ENCODE measurements around the gene NAALADL2. TPM values are rescaled to one million over a fixed set of nuclear protein-coding genes. Genes with fewer than 3 reads are reported as not detected.

NAALADL2 gene
- total and polyA plus RNA-seq, 9 of the 15 experiments (the other 6 are each of a cell fraction or from before 2014, with no cell fraction given), result 0.29 to 1.1 (median 0.79) TPM; not detected in 1

- no TSS peak for BruUV-seq (replicated peaks)
- ATAC-seq (no peak), FAIRE-seq (no peak), DNase-seq (ENCODE audit: extremely low read depth in 1 of 4, low spot score in 3 of 4) (no peak)
- H2AFZ ChIP-seq (ENCODE audit: low read depth, low read length), result no peak overlapping the region
- no peaks in the 10 kb centered on the region for H3K4me1 ChIP-seq (replicated peaks in 1 of 2; ENCODE audit: control insufficient read depth in 2 of 2, insufficient read depth in 2 of 2, low read length in 2 of 2)
- no peaks in the 10 kb centered on the region for H3K9me3 ChIP-seq (replicated peaks; ENCODE audit: control insufficient read depth, insufficient read depth, low read depth, low read length)
- no peaks in the 10 kb centered on the region for H3K79me2 ChIP-seq (ENCODE audit: control insufficient read depth, insufficient read depth, low read length)
- intact Hi-C loops (cut with micrococcal nuclease) (no loop called here), in situ Hi-C loops (cut with MboI) (no loop called here)
- no peaks in the 10 kb centered on the region for H3K27me3 ChIP-seq (ENCODE audit: control insufficient read depth in 2 of 2, insufficient read depth in 2 of 2, low read length in 2 of 2)
- no peak overlapping the region for H3K4me3 ChIP-seq
- 2% methylated on average over 3 of the region's 3 CpGs for WGBS (ENCODE audit: insufficient coverage, low coverage, missing lambda C conversion rate)
- H3K9ac ChIP-seq (ENCODE audit: insufficient read depth in 1 of 2, low read depth in 2 of 2, low read length in 2 of 2), result no peak overlapping the region
- no peaks in the 10 kb centered on the region for H3K36me3 ChIP-seq (ENCODE audit: control insufficient read depth, insufficient read depth, low read length)
- no peaks in the 10 kb centered on the region for H3K9me1 ChIP-seq (ENCODE audit: control insufficient read depth, insufficient read depth, low read length)
- no peak for TF ChIP-seq THRA (IDR thresholded peaks at IDR 0.05)
- TF ChIP-seq ZC3H11A (IDR thresholded peaks at IDR 0.05; ENCODE audit: low read depth, low read length), result no peak
- ChIA-PET POLR2A (no interaction called here), CTCF (ENCODE audit: low intra/inter-chr PET ratio) (no interaction called here)
- H3K27ac ChIP-seq (ENCODE audit: extremely low read depth, low read depth, low read length), result no peak overlapping the region
- H3K4me2 ChIP-seq (ENCODE audit: insufficient read depth, low read length), result no peak overlapping the region
- H4K20me1 ChIP-seq (replicated peaks; ENCODE audit: control insufficient read depth, insufficient read depth, low read length), result no peaks in the 10 kb centered on the region
Observed at GRCh38 chr3:175386630-175387029, 527.5 kb downstream of the NAALADL2 start.

GRCh38 chr3:175389560-175389959, 530.4 kb downstream of the NAALADL2 start:
- WGBS (ENCODE audit: insufficient coverage, low coverage, missing lambda C conversion rate), result 18% methylated on average over 1 of the region's 1 CpG
- TF ChIP-seq ZBTB1 (CRISPR knock-in tag; IDR thresholded peaks at IDR 0.05; ENCODE audit: borderline replicate concordance, low read depth) (no peak), ZNF134 (CRISPR knock-in tag; conservative IDR thresholded peaks at IDR 0.05) (no peak), RBM39 (optimal IDR thresholded peaks at IDR 0.05; ENCODE audit: low read depth, low read length) (no peak), UBTF (IDR thresholded peaks at IDR 0.05; ENCODE audit: borderline replicate concordance in 1 of 2, low read depth in 2 of 2, low read length in 2 of 2) (no peak), EP400 (IDR thresholded peaks at IDR 0.05) (no peak), KHSRP (IDR thresholded peaks at IDR 0.05) (no peak), USF1 (CRISPR knock-in tag; IDR thresholded peaks at IDR 0.05) (no peak), SAP30 (IDR thresholded peaks at IDR 0.05; ENCODE audit: borderline replicate concordance, insufficient read depth, low read depth, low read length, poor library complexity, severe bottlenecking) (no peak)

More at GRCh38 chr3:175389560-175389959, 530.4 kb downstream of the NAALADL2 start:
- ChIA-PET CTCF (ENCODE audit: low intra/inter-chr PET ratio) (no interaction called here), POLR2A (no interaction called here)
- no peak for FAIRE-seq
- Histone ChIP-seq H3K9ac (ENCODE audit: insufficient read depth in 1 of 2, low read depth in 2 of 2, low read length in 2 of 2) (no peak overlapping the region), H3K9me1 (ENCODE audit: control insufficient read depth, insufficient read depth, low read length) (no peaks in the 10 kb centered on the region), H3K27me3 (ENCODE audit: control insufficient read depth in 2 of 2, insufficient read depth in 2 of 2, low read length in 2 of 2) (no peaks in the 10 kb centered on the region), H3K36me3 (ENCODE audit: control insufficient read depth, insufficient read depth, low read length) (no peaks in the 10 kb centered on the region), H3K4me3 (no peak overlapping the region), H2AFZ (ENCODE audit: low read depth, low read length) (no peak overlapping the region), H3K4me2 (ENCODE audit: insufficient read depth, low read length) (no peak overlapping the region), H3K4me1 (replicated peaks in 1 of 2; ENCODE audit: control insufficient read depth in 2 of 2, insufficient read depth in 2 of 2, low read length in 2 of 2) (no peaks in the 10 kb centered on the region), H4K20me1 (replicated peaks; ENCODE audit: control insufficient read depth, insufficient read depth, low read length) (no peaks in the 10 kb centered on the region), H3K9me3 (replicated peaks; ENCODE audit: control insufficient read depth, insufficient read depth, low read depth, low read length) (no peaks in the 10 kb centered on the region), H3K79me2 (ENCODE audit: control insufficient read depth, insufficient read depth, low read length) (no peaks in the 10 kb centered on the region), H3K27ac (ENCODE audit: extremely low read depth, low read depth, low read length) (no peak overlapping the region)
- intact Hi-C loops (cut with micrococcal nuclease) (no loop called here), in situ Hi-C loops (cut with MboI) (no loop called here)
- ATAC-seq, result no peak
- BruUV-seq (replicated peaks), result no TSS peak
- no peak for DNase-seq (ENCODE audit: extremely low read depth in 1 of 4, low spot score in 3 of 4)
